ENCODE measurements around the gene IDI2.

GRCh38 chr10:1063232-1063865 is 37.7 kb upstream of the IDI2 start:
- no peak for TF ChIP-seq CTCF (IDR thresholded peaks at IDR 0.05)
- TF ChIP-seq POLR2A (IDR thresholded peaks at IDR 0.05), result no peak

All from adrenal gland (tissue), 5 donors.